ENCODE results near the gene ZSWIM1.
A peak's percentile ranks its signal among the peaks of the same experiment; 100 is the strongest.
"Not testable (repeated sequence)": the region's sequence is repeated elsewhere in the genome, so short reads cannot be mapped to it uniquely, and the experiment has no call there.

ZSWIM1 gene

GRCh38 chr20:45896641-45897161, 15.7 kb downstream of the ZSWIM1 start:
- TF ChIP-seq Cebpa-rat (IDR thresholded peaks at IDR 0.05) = no peak
- Histone ChIP-seq H3K9ac (peak overlapping the region in 2 of 11 experiments; percentile 13 to 19; a peak in 1 of 22 replicates), H3K9me3 (replicated peaks in 1 of 11) (no peaks in the 10 kb centered on the region), H3K4me3 (no peak overlapping the region), H3K4me2 (no peak overlapping the region), H3K4me1 (peaks cover 14 to 44% (median 24%) of the 10 kb centered on the region in 10 experiments), H3K36me3 (peaks cover 68 to 93% (median 83%) of the 10 kb centered on the region in 11 experiments), H3K27me3 (no peaks in the 10 kb centered on the region), H4K20me1 (peaks cover 0 to 93% (median 13%) of the 10 kb centered on the region in 11 experiments; a peak in 11 of 22 replicates), H3K27ac (no peak overlapping the region)

GRCh38 chr20:45897289-45897688, 16.3 kb downstream of the ZSWIM1 start:
- Histone ChIP-seq H4K20me1 (peaks cover 0 to 96% (median 8%) of the 10 kb centered on the region in 11 experiments; a peak in 11 of 22 replicates), H3K27ac (no peak overlapping the region), H3K4me1 (peaks cover 14 to 44% (median 24%) of the 10 kb centered on the region in 10 experiments), H3K4me3 (no peak overlapping the region), H3K9ac (peak overlapping the region in 2 of 11 experiments; percentile 13 to 19; a peak in 1 of 22 replicates), H3K36me3 (peaks cover 68 to 99% (median 83%) of the 10 kb centered on the region in 11 experiments), H3K9me3 (replicated peaks in 1 of 11) (no peaks in the 10 kb centered on the region), H3K27me3 (no peaks in the 10 kb centered on the region), H3K4me2 (no peak overlapping the region)
- TF ChIP-seq Cebpa-rat (IDR thresholded peaks at IDR 0.05) = no peak

GRCh38 chr20:45897692-45898091, 16.7 kb downstream of the ZSWIM1 start:
- Histone ChIP-seq H3K27ac (no peak overlapping the region), H3K27me3 (no peaks in the 10 kb centered on the region), H3K9ac (peak overlapping the region in 2 of 11 experiments; percentile 10 to 18; a peak in 2 of 22 replicates), H4K20me1 (peaks cover 0 to 96% (median 9%) of the 10 kb centered on the region in 11 experiments; a peak in 11 of 22 replicates), H3K36me3 (peaks cover 66 to 99% (median 79%) of the 10 kb centered on the region in 11 experiments), H3K4me3 (no peak overlapping the region), H3K9me3 (replicated peaks in 1 of 11) (no peaks in the 10 kb centered on the region), H3K4me1 (peaks cover 15 to 44% (median 24%) of the 10 kb centered on the region in 10 experiments), H3K4me2 (no peak overlapping the region)
- no peak for TF ChIP-seq Cebpa-rat (IDR thresholded peaks at IDR 0.05)

GRCh38 chr20:45898285-45898684, 17.3 kb downstream of the ZSWIM1 start:
- H3K9ac ChIP-seq = 0 out of 22 replicates have a peak overlapping the region, but pooled peaks of 2 of the 11 experiments have one; percentile 10
- no peaks in the 10 kb centered on the region for H3K9me3 ChIP-seq (replicated peaks in 1 of 11)
- peaks cover 0 to 96% (median 7%) of the 10 kb centered on the region in 11 experiments; a peak in 10 of 22 replicates for H4K20me1 ChIP-seq
- H3K27ac ChIP-seq = no peak overlapping the region
- TF ChIP-seq Cebpa-rat (IDR thresholded peaks at IDR 0.05) = no peak
- peaks cover 21 to 44% (median 24%) of the 10 kb centered on the region in 10 experiments for H3K4me1 ChIP-seq
- no peak overlapping the region for H3K4me3 ChIP-seq
- no peaks in the 10 kb centered on the region for H3K27me3 ChIP-seq
- H3K36me3 ChIP-seq = peaks cover 61 to 98% (median 73%) of the 10 kb centered on the region in 11 experiments
- H3K4me2 ChIP-seq = no peak overlapping the region

- Histone ChIP-seq H3K4me2 (no peak overlapping the region), H3K27ac (no peak overlapping the region), H3K4me3 (no peak overlapping the region), H3K4me1 (peaks cover 19 to 41% (median 28%) of the 10 kb centered on the region in 10 experiments), H3K27me3 (no peaks in the 10 kb centered on the region), H4K20me1 (peaks cover 0 to 94% (median 0%) of the 10 kb centered on the region in 11 experiments; a peak in 9 of 22 replicates), H3K9ac (0 out of 22 replicates have a peak overlapping the region, but pooled peaks of 1 of the 11 experiments have one; percentile 10), H3K9me3 (replicated peaks in 1 of 11) (no peaks in the 10 kb centered on the region), H3K36me3 (peaks cover 53 to 98% (median 64%) of the 10 kb centered on the region in 11 experiments)
- no peak for TF ChIP-seq Cebpa-rat (IDR thresholded peaks at IDR 0.05)
Measured at GRCh38 chr20:45899046-45899835, 18.2 kb downstream of the ZSWIM1 start.

- not testable (repeated sequence) for H3K27ac ChIP-seq; H3K4me3 ChIP-seq; H3K9me3 ChIP-seq (replicated peaks in 1 of 11); H3K9ac ChIP-seq; H3K27me3 ChIP-seq
- Histone ChIP-seq H3K36me3 (peaks cover 32 to 98% (median 43%) of the 10 kb centered on the region in 11 experiments), H3K4me2 (peak overlapping the region in 9 of 11 experiments; percentile 60 to 94 (median 86); a peak in 13 of 22 replicates), H3K4me1 (peaks cover 22 to 46% (median 38%) of the 10 kb centered on the region in 10 experiments), H4K20me1 (peaks cover 0 to 82% (median 0%) of the 10 kb centered on the region in 11 experiments; a peak in 9 of 22 replicates)
Measured at GRCh38 chr20:45901332-45901731, 20.3 kb downstream of the ZSWIM1 start.

- TF ChIP-seq Cebpa-rat (IDR thresholded peaks at IDR 0.05) = no peak
- Histone ChIP-seq H3K4me1 (peaks cover 18 to 46% (median 38%) of the 10 kb centered on the region in 10 experiments), H4K20me1 (peaks cover 0 to 74% (median 0%) of the 10 kb centered on the region in 11 experiments; a peak in 9 of 22 replicates), H3K4me3 (peak overlapping the region in 2 of 10 experiments; percentile 8 to 9; a peak in 1 of 20 replicates), H3K27me3 (no peaks in the 10 kb centered on the region), H3K9ac (peak overlapping the region in 6 of 11 experiments; percentile 15 to 50 (median 38); a peak in 8 of 22 replicates), H3K36me3 (peaks cover 23 to 95% (median 34%) of the 10 kb centered on the region in 11 experiments), H3K27ac (peak overlapping the region in 4 of 11 experiments; percentile 28 to 58 (median 54); a peak in 4 of 22 replicates), H3K9me3 (replicated peaks in 1 of 11) (no peaks in the 10 kb centered on the region), H3K4me2 (peak overlapping the region in 10 of 11 experiments; percentile 42 to 94 (median 85); a peak in 19 of 22 replicates)
Measured at GRCh38 chr20:45902199-45902701, 21.2 kb downstream of the ZSWIM1 start.

- Histone ChIP-seq H4K20me1 (peaks cover 0 to 69% (median 0%) of the 10 kb centered on the region in 11 experiments; a peak in 5 of 22 replicates), H3K36me3 (peaks cover 0 to 91% (median 11%) of the 10 kb centered on the region in 11 experiments; a peak in 13 of 22 replicates), H3K27ac (peak overlapping the region in 6 of 11 experiments; percentile 3 to 55 (median 20); a peak in 7 of 22 replicates), H3K9ac (peak overlapping the region in 5 of 11 experiments; percentile 15 to 35 (median 19); a peak in 5 of 22 replicates), H3K4me3 (no peak overlapping the region), H3K4me2 (peak overlapping the region; percentile 10 to 73 (median 39); a peak in 19 of 22 replicates), H3K9me3 (replicated peaks in 1 of 11) (no peaks in the 10 kb centered on the region), H3K27me3 (no peaks in the 10 kb centered on the region), H3K4me1 (peaks cover 29 to 57% (median 46%) of the 10 kb centered on the region in 10 experiments)
- TF ChIP-seq Cebpa-rat (IDR thresholded peaks at IDR 0.05) = no peak
Measured at GRCh38 chr20:45904583-45905504, 23.8 kb downstream of the ZSWIM1 start.

Measured in BLaER1 treated with 17β-estradiol and CSF1 and Interleukin-3, amounts not matched to agents 10 nM and 100 nM (cell line).